Endothelial cell of umbilical vein (primary cell): ENCODE measurements around the gene SUPT4H1. TPM values are rescaled to one million over a fixed set of nuclear protein-coding genes. Genes with fewer than 3 reads are reported as not detected.
"Not testable (repeated sequence)": the region's sequence is repeated elsewhere in the genome, so short reads cannot be mapped to it uniquely, and the experiment has no call there.

ENCODE experiments used
- BruUV-seq: library from RNA; stranded (reverse); fragments of 400-500 nt; replicated peaks from 2 replicates; lab custom pipeline; 2021; lab: Mats Ljungman, UMichigan
- CTCF ChIA-PET: fragments of 300-600, 350-600 bp; sonication (Branson Sonifier 250); formaldehyde crosslinking; loops from one replicate; lab custom pipeline; 2021; ENCODE audit warnings: antibody characterized with exemption, inconsistent platforms; lab: Charles Lee
- POLR2A ChIA-PET: fragments of 300-600, 350-600 bp; sonication (Branson Sonifier 250); formaldehyde crosslinking; loops from one replicate; lab custom pipeline; 2021; ENCODE audit warnings: antibody characterized with exemption, inconsistent platforms; lab: Charles Lee
- DNase-seq: peaks from one replicate; pipeline ENCODE4 v3.0.0-alpha.2; 2011; ENCODE audit warnings: low read depth, low spot score
- FAIRE-seq: peaks from 2 replicates; lab custom pipeline; 2011; peaks lifted over from hg19 to GRCh38; lab: Jason Lieb, UNC
- H2AFZ ChIP-seq: 2 replicates; pipeline ENCODE4 v1.6.0; 2012; ENCODE audit warnings: low read depth, low read length, control low read depth, inconsistent platforms
- H3K27ac ChIP-seq: 2 replicates; pipeline ENCODE4 v1.5.1; 2011; ENCODE audit warnings: low read depth, mild to moderate bottlenecking, control low read depth, low read length, moderate library complexity; ENCODE audit not compliant: insufficient read depth
- H3K27me3 ChIP-seq, 2 experiments: 2 replicates each; pipeline versions ENCODE4 v1.6.0 to v1.6.1; 2011; ENCODE audit warnings: low read length in 2 of 2, mixed read lengths in 1 of 2; ENCODE audit not compliant: control insufficient read depth in 2 of 2, insufficient read depth in 2 of 2
- H3K36me3 ChIP-seq, 2 experiments: 2 replicates in 1 of 2; 3 replicates in 1 of 2; pipeline ENCODE4 v1.5.1; 2011; ENCODE audit warnings: low read length in 2 of 2, mild to moderate bottlenecking in 1 of 2, moderate library complexity in 1 of 2; ENCODE audit not compliant: control insufficient read depth in 2 of 2, insufficient read depth in 2 of 2; ENCODE audit errors: extremely low read depth in 1 of 2
- H3K4me1 ChIP-seq: 3 replicates; pipeline ENCODE4 v1.5.1; 2011; ENCODE audit warnings: mild to moderate bottlenecking, low read length; ENCODE audit not compliant: control insufficient read depth, insufficient read depth; ENCODE audit errors: extremely low read depth
- H3K4me2 ChIP-seq: 2 replicates; pipeline ENCODE4 v1.6.1; 2011; ENCODE audit warnings: low read length, control low read depth, mixed read lengths; ENCODE audit not compliant: insufficient read depth
- H3K4me3 ChIP-seq, 3 experiments: fragments of 200-600 bp in 1 of 3; sonication (generic), shearing (Covaris generic) in 1 of 3; replicated peaks in 1 of 3; 2 replicates each; pipeline ENCODE4 v1.5.1; 2011 to 2016; ENCODE audit warnings: control low read depth in 3 of 3, low read length in 3 of 3, mild to moderate bottlenecking in 2 of 3, inconsistent platforms in 1 of 3, low read depth in 1 of 3, moderate library complexity in 1 of 3; ENCODE audit not compliant: insufficient read depth in 1 of 3
- H3K79me2 ChIP-seq: 2 replicates; pipeline ENCODE4 v1.6.0; 2012; ENCODE audit warnings: low read length, inconsistent platforms; ENCODE audit not compliant: control insufficient read depth, insufficient read depth
- H3K9ac ChIP-seq: replicated peaks from 2 replicates; pipeline ENCODE3; 2011; ENCODE audit warnings: low read length, control low read depth; ENCODE audit not compliant: insufficient read depth; ENCODE audit errors: extremely low read depth
- H3K9me1 ChIP-seq: replicated peaks from 3 replicates; pipeline ENCODE4 v1.6.0; 2011; ENCODE audit warnings: mild to moderate bottlenecking, low read length; ENCODE audit not compliant: control insufficient read depth, insufficient read depth; ENCODE audit errors: extremely low read depth
- H3K9me3 ChIP-seq: replicated peaks from 2 replicates; pipeline ENCODE4 v1.5.1; 2012; ENCODE audit warnings: low read length, inconsistent platforms; ENCODE audit not compliant: control insufficient read depth, insufficient read depth
- H4K20me1 ChIP-seq: replicated peaks from 2 replicates; pipeline ENCODE3; 2011; ENCODE audit warnings: mild to moderate bottlenecking, low read length; ENCODE audit not compliant: control insufficient read depth, insufficient read depth; ENCODE audit errors: extremely low read depth
- FOS ChIP-seq: IDR thresholded peaks from 2 replicates; pipeline ENCODE4 v1.6.1; 2011; ENCODE audit warnings: mild to moderate bottlenecking, low read length, moderate library complexity, borderline replicate concordance; ENCODE audit not compliant: insufficient read depth
- POLR2AphosphoS5 ChIP-seq: IDR thresholded peaks from 2 replicates; pipeline ENCODE4 v1.6.1; 2012; ENCODE audit warnings: low read depth, mild to moderate bottlenecking, control low read depth, low read length, moderate library complexity; ENCODE audit not compliant: insufficient read depth
- dilution Hi-C: fragments of 300-500 bp; cut with MboI; formaldehyde crosslinking; loops from one replicate; pipeline ENCODE4 v1.15.0; 2019; ENCODE audit warnings: low sequenced_read_pairs; ENCODE audit not compliant: extremely low pct_ligation_motif_present
- intact Hi-C: fragments of 100-400 bp; cut with micrococcal nuclease; formaldehyde crosslinking; loops from one replicate; pipeline ENCODE4 v1.10.0; 2022
- polyA plus RNA-seq, 4 experiments: library from polyadenylated mRNA; depleted of rRNA in 3 of 4; stranded (reverse) in 3 of 4; unstranded in 1 of 4; fragments of >200 nt; gene quantifications; 2 replicates each; pipeline versions ENCODE4 v1.2.1 to v1.2.3, GENCODE V29; 2011 to 2012; ENCODE audit warnings: missing spikeins in 1 of 4
- total RNA-seq: library from RNA; stranded (reverse); gene quantifications from 2 replicates; pipeline ENCODE4 v1.2.3, GENCODE V29; 2021

Gene SUPT4H1
- total and polyA plus RNA-seq, 2 donors (not counting 3 experiments of a cell fraction or from before 2014, with no cell fraction given), result 77.5 to 154 TPM

DNA sequence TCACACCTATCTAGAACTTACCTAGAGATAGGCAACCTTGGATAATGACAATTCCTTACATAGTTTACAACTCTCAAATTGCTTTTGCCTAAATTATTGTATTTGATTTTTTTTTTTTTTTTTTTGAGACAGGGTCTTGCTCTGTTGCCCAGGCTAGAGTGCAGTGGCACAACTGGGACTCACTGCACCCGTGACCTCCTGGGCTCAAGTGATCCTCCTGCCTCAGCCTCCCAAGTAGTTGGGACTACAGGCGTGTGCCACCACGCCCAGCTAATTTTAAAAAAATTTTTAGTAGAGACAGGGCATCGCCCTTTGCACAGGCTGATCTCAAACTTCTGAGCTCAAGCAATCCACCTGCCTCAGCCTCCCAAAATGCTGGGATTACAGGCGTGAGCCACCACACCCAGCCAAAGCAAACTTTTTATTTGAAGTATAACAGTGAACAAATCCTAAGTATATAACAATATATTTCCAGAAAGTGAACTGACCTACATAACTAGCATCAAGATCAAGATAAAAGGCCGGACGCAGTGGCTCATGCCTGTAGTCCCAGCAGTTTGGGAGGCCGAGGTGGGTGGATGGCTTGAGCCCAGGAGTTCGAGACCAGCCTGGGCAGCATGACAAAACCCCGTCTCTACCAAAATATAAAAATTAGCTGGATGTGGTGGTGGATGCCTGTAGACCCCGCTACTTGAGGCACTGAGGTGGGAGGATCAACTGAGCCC lies 10.7 kb downstream of the SUPT4H1 start:
- H3K9ac ChIP-seq, H3K4me3 ChIP-seq, FAIRE-seq, H3K4me1 ChIP-seq, DNase-seq, H4K20me1 ChIP-seq, H3K4me2 ChIP-seq, H3K9me3 ChIP-seq, H3K27ac ChIP-seq, dilution Hi-C loops, H3K79me2 ChIP-seq, BruUV-seq, H3K27me3 ChIP-seq, H3K9me1 ChIP-seq, intact Hi-C loops, H2AFZ ChIP-seq: not testable (repeated sequence)
- H3K36me3 ChIP-seq, result peaks cover 9 to 13% of the 10 kb centered on the region in 2 experiments
- POLR2A ChIA-PET, result interaction anchor here (3.2 kb wide), 1 partner anchor 11 kb away, joined by 12 read pairs; the partner anchor contains the start of gene SUPT4H1
- CTCF ChIA-PET, result interaction anchor here (1.8 kb wide), 1 partner anchor 11 kb away, joined by 6 read pairs; the partner anchor contains the start of gene SUPT4H1

DNA sequence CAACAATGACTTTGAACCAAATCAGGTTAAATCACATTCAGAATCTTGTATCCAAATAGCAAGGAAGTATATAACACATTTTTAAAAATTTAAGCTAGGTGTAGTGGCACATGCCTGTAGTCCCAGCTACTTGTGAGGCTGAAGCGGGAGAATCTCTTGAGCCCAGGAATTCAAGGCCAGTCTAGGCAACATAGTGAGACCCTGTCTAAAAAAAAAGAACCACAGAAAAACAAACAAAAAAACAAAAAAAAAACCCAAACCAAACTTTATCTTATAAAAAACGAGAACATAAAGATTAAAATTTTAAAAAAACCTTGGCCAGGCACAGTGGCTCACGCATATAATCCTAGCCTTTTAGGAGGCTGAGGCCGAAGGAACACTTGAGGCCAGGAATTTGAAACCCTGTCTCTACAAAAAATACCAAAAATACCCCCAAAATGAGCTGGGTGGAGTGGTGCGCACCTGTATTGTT lies 11.6 kb downstream of the SUPT4H1 start:
- no peaks in the 10 kb centered on the region for H3K27me3 ChIP-seq
- H2AFZ ChIP-seq, result no peak overlapping the region
- ChIA-PET CTCF (interaction anchor here (1.8 kb wide), 1 partner anchor 12 kb away, joined by 6 read pairs; the partner anchor contains the start of gene SUPT4H1), POLR2A (interaction anchor here (3.2 kb wide), 1 partner anchor 12 kb away, joined by 12 read pairs; the partner anchor contains the start of gene SUPT4H1)
- no peak overlapping the region for H3K9ac ChIP-seq
- peaks cover 3 to 5% of the 10 kb centered on the region in 2 experiments for H3K36me3 ChIP-seq
- FAIRE-seq (no peak), DNase-seq (no peak)
- no peaks in the 10 kb centered on the region for H3K79me2 ChIP-seq
- no TSS peak for BruUV-seq
- intact Hi-C loops, result no loop called here
- no peaks in the 10 kb centered on the region for H3K9me3 ChIP-seq
- no peak overlapping the region for H3K4me3 ChIP-seq
- H3K9me1 ChIP-seq, result no peaks in the 10 kb centered on the region
- dilution Hi-C loops, result no loop called here
- H4K20me1 ChIP-seq, result no peaks in the 10 kb centered on the region
- H3K27ac ChIP-seq, result no peak overlapping the region
- TF ChIP-seq POLR2AphosphoS5 (no peak), FOS (no peak)
- peaks cover 4% of the 10 kb centered on the region for H3K4me1 ChIP-seq
- H3K4me2 ChIP-seq, result no peak overlapping the region
